LNCAP (cell line): ENCODE data around the gene TUBB4A.

Source experiments
- TF ChIP-seq, protein P1 (sequence below): fragments of 450-650 bp; IDR thresholded peaks from 2 replicates; pipeline ENCODE4 v1.5.1; 2017; ENCODE audit warnings: mild to moderate bottlenecking

Gene TUBB4A

GRCh38 chr19:6453951-6454565, 48.1 kb downstream of the TUBB4A start:
- TF ChIP-seq, protein P1, sequence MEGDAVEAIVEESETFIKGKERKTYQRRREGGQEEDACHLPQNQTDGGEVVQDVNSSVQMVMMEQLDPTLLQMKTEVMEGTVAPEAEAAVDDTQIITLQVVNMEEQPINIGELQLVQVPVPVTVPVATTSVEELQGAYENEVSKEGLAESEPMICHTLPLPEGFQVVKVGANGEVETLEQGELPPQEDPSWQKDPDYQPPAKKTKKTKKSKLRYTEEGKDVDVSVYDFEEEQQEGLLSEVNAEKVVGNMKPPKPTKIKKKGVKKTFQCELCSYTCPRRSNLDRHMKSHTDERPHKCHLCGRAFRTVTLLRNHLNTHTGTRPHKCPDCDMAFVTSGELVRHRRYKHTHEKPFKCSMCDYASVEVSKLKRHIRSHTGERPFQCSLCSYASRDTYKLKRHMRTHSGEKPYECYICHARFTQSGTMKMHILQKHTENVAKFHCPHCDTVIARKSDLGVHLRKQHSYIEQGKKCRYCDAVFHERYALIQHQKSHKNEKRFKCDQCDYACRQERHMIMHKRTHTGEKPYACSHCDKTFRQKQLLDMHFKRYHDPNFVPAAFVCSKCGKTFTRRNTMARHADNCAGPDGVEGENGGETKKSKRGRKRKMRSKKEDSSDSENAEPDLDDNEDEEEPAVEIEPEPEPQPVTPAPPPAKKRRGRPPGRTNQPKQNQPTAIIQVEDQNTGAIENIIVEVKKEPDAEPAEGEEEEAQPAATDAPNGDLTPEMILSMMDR = no peak

GRCh38 chr19:6452899-6453298, 49.2 kb downstream of the TUBB4A start:
- TF ChIP-seq, protein P1 = no peak

GRCh38 chr19:6452223-6452614, 49.9 kb downstream of the TUBB4A start:
- TF ChIP-seq, protein P1 = no peak

DNA sequence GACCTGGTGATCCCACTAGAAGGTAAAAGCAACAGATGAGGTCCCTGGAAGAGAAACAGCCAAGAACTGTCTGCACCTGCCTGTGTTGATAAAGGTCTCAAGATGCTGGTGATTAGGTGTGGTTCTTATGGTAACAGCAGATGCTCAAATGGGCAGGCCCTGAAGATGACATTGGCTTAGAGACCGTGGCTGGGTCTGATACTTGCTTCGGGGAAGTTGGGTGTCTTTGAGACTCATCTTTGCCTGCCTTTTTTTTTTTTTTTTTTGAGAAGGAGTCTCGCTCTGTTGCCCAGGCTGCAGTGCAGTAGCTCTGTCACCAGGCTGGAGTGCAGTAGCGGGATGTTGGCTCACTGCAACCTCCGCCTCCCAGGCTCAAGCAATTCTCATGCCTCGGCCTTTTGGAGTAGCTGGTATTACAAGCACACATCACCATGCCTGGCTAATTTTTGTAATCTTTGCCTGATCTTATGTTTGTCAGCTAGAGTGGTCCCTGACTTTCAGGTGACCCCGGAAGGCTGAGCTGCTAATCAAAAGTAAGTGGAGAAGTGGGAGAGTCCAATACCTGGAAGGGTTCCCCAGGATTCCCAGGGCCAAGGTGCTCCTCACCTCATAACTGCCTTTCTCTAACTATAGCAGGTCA, 50.4 kb downstream of the TUBB4A start:
- TF ChIP-seq, protein P1 = no peak

DNA sequence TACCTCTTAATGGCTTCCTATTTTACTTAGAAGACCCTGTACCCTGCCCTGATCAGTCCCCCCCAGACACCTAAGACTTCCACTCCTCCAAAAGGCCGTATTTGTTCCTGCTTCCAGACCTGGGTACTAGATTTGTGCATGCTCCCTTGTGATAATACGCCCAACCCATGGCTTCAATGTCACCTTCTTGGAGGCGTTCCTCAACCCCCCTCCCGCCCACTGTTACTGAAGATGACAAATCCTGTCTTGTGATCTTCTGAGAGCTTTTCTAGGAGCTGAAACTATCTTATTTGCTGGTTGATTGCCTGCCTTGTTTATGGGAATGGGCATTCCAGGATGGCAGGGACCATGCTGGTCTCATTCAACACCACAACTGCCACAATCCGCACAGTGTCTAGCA, 51.9 kb downstream of the TUBB4A start:
- TF ChIP-seq, protein P1 = no peak

- TF ChIP-seq, protein P1 = no peak
These were observed 54.1 kb downstream of the TUBB4A start for GRCh38 chr19:6448045-6448444.

GRCh38 chr19:6446452-6446851, 55.7 kb downstream of the TUBB4A start:
- TF ChIP-seq, protein P1 = no peak
